ENCODE results near the gene C6orf120.

- TF ChIP-seq EZH2 (IDR thresholded peaks at IDR 0.05; ENCODE audit: borderline replicate concordance) = no peak
- TF ChIP-seq, protein P1, sequence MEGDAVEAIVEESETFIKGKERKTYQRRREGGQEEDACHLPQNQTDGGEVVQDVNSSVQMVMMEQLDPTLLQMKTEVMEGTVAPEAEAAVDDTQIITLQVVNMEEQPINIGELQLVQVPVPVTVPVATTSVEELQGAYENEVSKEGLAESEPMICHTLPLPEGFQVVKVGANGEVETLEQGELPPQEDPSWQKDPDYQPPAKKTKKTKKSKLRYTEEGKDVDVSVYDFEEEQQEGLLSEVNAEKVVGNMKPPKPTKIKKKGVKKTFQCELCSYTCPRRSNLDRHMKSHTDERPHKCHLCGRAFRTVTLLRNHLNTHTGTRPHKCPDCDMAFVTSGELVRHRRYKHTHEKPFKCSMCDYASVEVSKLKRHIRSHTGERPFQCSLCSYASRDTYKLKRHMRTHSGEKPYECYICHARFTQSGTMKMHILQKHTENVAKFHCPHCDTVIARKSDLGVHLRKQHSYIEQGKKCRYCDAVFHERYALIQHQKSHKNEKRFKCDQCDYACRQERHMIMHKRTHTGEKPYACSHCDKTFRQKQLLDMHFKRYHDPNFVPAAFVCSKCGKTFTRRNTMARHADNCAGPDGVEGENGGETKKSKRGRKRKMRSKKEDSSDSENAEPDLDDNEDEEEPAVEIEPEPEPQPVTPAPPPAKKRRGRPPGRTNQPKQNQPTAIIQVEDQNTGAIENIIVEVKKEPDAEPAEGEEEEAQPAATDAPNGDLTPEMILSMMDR (IDR thresholded peaks at IDR 0.05; ENCODE audit: poor library complexity) = peak; percentile 3
- no peak for TF ChIP-seq EZH2phosphoT487 (IDR thresholded peaks at IDR 0.05; ENCODE audit: low read depth, severe bottlenecking, unreplicated experiment)
Observed at GRCh38 chr6:169701954-169702839, at the start of gene C6orf120, which contains the start of gene WDR27.
